T-helper 9 cell (primary cell): ENCODE results near the gene CKMT2.

Source experiments
- DNase-seq: peaks from one replicate; pipeline ENCODE4 v3.0.0-alpha.2; 2020
- total RNA-seq, 2 donors: gene quantifications; one replicate each; lab custom pipeline; 2026; lab: John Stamatoyannopoulos, UW

CKMT2 gene
- total RNA-seq, result 0.21 to 0.24 reads per million in 2 donors

DNA sequence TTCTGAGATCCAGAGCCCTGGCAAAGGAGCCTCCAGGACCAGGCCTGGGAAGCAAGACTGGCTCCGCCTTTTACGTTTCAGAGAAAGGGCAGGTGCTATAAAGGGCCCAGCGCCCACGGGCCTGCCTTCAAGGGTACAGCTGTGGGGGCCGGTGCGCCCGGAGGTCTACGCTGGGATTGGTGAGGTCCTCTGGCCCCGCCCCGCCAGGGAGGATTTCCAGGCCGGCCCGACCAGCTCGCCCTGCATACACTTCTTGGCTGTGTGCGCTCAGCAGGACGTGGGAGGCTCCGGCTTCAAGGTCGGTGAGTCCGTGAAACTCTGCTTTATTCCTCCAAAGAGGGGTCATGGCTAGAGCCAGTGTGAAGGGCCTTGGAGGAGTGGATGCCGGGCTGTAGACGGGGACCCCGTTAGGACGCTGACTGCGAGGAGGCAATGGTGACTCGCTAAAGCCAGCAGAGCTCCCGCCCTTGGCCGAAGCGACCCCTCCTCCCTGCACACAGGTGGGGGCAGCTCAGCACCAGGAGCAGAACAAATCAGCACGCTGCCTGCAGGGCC lies at the start of gene CKMT2:
CKMT2 (plus strand) TSS at position 243 of the 555 bp plus-strand sequence. CDS start 17,811 bp downstream, outside the sequence.
- no peak for DNase-seq

DNA sequence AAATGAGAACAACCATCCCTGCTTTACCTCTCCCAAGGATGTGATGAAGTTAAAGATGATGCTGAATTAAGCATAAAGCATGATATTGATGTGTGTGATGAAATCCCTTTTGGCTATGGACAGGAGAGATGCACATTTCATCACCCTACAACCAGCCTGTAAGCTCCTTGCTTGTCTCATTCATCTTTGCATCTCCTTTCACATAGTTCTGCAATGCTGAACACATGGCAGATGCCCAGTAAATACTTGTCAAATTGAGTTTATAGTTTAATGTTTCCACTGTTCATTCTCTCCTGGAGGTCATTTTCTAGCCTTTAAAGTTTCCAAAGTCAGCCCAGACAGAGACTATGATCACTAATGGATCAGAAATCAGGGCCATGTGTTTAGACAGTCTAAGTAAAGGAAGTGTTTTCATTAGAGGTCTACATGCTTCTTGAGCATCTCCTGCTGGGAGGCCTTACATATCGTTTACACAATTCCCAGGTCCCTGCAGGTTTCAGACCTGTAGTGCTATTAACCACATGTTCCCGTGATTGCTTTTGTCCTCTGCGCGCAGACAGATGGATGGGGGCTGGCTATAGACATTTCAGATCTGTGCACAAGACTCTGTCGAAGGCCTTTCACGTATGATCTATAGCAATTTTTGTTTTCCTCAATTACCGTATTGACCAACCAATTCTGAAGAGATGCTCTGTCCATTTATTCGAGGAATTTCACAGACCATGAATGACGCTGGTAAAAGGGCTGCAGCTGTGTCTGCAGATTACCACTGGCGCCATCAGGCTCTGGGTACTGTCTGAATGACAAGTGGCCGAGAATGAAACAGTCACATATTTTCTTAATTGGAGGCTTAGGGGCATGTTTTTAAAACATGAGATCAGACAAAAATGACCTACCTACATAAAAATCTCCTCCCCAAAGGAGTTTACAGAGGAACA lies 49.0 kb upstream of the CKMT2 start:
- no peak for DNase-seq

DNA sequence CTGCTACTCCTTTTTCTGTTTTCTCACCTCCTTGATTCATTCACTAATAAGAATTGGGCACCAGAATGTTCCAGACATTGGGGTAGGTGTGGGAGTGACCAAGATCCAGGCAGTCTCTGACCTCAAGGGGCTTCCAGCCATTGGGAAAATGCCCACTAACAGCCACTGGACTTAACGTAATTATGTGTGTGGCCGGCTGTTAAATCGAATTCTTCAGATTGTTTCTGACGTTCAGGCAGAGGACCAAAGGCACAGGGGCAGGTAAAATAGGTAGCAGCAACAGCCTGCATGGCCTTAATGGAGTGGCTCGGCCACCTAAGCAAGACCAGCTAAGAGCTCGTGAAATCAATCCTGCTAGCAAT lies 48.4 kb upstream of the CKMT2 start:
- DNase-seq, result no peak

DNA sequence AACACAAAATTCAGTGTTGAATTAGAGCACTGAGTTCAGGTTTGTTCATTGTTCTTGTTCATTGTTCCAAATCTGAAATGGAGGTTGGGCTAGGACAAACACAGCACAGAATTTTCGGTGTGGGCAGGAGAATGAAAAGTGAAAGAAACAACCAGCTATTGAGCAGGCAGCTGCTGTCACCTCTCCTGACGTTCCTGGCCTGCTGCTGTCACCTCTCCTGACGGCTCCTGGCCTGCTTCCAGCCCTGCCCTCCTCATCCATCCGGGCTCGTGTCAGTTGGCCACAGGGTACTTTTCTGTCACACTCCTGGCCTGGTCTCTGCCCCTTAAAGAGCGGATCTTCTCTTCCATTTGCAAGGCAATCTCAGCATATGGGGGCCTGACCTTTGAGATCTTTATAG lies 45.2 kb upstream of the CKMT2 start:
- no peak for DNase-seq

DNA sequence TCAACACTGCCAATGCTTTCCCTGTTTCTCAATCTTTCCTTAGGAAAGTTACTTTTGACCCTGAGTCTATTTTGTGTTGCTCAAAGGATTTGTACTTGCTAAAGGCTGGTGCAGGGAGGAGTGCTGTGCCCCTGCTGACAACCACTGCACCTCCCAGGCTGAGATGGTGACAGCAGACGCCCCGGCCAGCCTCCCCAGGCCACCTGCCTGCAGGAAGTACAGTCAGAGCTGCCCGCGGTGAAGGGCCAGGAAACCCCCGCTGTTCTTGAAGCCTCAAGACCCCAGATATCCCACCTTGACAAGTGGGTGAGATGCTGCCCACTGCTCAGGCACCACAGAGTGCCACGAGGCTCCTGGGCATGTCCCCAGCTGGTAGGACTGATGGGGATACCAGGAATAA lies 44.2 kb upstream of the CKMT2 start:
- DNase-seq, result no peak

DNA sequence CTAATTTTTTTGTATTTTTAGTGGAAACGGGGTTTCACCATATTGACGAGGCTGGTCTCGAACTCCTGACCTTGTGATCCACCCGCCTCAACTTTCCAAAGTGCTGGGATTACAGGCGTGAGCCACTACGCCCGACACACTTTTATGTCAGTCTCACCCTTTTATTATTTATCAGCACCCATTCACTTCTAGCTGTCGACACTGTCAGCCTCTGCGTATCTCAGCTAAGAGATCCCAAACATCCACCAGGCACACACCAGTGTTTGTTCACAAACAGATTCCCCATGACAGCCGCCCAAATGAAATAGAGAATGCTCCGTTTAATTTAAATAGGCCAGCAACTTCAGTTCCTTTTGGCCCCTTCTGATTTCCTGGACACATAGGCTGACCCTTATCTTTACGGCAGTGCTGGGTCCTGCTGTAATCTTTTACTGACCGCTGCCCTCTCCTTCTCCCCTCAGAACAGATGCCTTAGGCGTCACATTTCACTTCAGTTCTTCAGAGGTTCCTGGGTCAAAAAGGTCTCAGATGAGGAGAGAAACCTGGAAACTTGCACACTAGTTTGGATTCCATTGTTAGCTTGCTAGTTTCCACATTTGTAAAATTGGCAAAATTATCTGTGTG lies 43.1 kb upstream of the CKMT2 start:
- no peak for DNase-seq

DNA sequence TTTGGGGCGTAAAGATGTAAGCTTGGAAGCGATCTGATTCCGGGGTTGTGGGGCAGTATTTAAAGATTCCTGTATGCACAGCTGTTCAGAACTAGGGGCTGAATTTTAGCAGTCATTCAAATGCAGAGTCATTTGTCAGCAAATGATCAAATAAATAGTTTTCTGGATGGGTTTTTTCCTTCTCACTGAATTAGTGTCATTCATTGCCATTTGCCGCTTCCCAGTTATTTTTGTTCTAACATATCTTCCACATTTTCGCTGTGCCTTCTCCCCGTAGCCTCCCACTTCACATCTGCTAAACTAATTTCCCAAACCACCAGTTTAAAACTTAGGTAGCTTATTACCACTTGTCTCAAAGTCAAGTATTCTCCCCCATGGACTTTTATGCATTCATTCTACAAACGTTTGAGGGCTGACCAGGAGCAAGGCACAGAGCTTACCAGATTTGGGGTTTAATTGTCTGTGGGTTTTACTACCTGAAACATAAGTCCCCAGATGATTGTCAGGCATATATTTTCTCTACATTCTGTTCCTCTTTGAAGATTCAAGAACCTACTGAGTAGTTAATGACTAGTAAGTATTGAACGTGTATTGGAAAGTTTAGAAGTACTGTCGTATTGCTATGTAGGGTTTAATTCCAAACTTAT lies 41.3 kb upstream of the CKMT2 start:
- DNase-seq, result no peak

DNA sequence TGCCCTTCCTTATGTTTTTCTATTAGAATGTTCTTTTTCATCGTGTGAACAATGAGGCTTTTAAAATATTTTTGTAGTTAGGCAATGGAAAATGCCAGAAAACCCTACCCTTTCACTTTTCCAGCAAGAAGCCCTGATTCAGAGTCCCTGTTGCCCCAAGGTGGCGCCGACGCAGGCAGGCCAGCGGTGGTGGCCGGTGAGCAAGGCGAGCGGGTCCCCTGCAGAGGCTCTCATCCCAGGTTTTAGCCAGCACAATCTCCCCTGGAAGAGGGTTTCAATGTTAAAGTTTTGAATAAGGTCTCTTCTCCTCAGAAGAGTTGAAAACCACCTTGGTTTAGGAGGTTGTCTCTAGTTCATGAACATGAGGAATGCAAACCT lies 40.8 kb upstream of the CKMT2 start:
- DNase-seq, result no peak

DNA sequence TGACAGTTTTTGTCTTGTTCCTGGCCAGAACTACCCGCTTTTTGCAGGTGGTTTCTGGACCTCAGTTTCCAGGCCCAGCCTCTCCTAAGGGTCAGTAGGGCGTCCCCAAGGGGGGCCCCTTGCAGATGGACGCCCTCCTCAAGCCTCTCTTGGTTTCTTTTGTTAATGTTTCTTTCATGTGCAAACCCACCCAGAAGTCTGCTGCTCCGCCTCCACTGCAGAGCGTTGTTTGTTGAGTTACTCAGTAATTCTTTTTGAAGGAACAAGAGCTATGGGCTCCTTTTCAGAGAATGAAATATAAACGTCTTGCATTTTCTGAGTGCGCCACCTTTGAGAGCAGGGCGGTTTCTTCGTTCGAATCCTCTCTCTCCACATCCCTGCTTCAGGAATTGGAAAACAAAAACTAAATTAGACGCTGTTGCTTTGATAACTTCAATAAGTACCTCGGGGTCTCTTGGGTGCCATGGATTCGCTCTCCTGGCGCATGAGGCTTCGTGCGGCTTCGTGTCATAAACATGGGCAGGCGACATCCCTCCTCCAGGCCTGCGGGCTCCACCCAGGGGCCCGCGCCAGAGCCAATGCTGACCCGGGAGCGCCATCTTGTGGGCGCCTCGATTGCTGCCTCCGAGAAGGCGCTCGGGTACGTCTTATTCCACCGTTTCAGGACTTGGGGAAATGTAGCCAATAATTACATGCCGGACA lies 38.3 kb upstream of the CKMT2 start:
- DNase-seq, result peak; percentile 78

DNA sequence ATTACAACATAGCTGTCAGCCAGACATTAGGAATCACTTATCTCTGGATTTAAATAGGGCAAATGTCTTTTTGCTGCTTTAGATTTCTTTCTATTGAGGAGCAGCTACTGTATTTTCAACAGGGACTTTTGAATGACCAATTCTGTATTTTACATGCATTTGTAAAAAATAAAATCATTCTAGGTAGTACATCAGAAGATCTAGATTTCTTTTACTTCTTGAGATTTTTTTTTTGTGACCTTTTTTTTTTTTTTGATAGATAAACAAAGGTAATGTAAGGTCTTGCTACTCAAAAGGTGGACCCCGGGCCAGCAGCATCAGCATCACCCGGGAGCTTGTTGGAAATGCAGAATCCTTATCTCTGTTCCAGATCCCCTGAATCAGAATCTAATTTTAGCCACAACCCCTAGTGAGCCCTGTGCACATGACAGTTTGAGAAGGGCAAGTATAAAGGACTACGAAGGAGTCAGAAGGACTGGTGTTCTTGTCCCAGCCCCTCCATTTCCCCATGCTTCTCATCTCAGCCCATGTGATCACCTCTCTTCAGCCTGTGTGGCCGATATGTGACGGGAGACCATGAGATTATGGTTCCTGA lies 37.7 kb upstream of the CKMT2 start:
- DNase-seq, result no peak

DNA sequence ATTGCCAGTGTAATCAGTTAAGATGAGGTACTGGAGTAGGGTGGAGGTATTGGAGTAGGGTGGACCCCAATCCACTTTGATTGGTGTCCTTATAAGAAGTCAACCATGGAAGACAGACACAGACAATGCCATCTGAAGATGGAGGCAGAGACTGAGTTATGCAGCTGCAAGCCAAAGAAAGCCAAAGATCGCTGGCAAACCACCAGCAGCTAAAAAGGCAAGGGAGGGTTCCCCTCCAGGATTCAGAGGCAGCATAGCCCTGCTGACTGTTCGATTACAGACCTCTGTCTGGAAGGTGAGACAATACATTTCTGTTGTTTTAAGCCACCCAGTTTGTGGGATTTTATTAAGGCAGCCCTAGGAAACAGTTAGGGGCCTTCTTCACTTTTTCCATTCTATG lies 30.5 kb upstream of the CKMT2 start:
- DNase-seq, result no peak

DNA sequence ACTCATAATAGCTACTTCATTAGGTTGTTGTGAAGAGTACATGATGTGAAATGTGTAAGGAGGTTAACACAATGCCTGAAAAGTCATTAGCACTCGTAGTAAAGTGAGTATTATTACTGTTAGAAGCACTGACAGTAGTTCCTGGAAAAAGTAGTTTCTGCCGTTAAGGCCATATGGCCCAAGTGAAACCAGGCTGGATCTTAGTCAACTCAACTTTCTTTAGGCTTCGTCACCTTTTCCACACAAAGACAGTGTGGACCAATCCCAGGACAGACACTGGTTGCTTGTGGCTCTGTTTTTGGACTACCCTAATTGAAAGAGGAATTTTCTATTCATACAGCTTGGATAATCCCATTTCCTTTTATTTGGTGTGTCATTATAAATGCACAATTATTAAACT lies 29.4 kb upstream of the CKMT2 start:
- no peak for DNase-seq

DNA sequence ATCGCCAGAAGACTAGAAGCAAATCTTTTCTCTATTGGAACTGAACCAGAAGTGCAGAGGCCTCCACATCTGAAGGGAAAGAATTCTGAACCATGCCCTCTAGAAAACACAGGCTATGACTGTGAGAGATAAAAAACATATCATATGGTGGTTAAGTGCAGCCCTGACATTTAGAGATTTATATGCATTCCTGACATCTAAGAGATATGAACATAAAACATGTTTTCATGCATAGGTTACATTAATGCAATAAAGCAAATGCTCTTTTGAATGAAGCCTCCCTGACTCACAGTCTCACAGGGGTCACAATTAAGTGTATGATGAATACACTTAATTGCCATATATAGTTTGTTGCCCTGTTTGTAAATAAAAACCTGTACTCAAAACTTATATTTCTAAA lies 28.9 kb upstream of the CKMT2 start:
- no peak for DNase-seq

DNA sequence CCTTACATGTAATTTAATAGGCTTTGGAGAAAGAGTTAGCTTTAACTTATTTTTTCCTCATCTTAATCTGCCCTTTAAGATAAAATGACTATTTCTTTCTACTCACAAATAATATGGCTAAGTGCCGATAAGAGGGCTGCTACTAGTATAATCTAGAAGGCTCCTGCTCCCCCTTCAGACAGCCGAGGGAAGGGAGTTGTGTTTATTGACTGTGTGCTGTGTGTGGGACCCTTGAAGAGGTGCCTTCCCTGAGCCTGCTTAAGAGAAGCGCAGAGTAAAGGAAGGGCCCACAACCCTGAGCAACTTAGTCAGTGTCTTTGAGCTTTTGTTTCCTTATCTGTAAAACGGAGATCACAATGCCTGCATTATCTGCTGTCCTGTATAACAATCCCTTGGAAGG lies 28.1 kb upstream of the CKMT2 start:
- DNase-seq, result no peak

DNA sequence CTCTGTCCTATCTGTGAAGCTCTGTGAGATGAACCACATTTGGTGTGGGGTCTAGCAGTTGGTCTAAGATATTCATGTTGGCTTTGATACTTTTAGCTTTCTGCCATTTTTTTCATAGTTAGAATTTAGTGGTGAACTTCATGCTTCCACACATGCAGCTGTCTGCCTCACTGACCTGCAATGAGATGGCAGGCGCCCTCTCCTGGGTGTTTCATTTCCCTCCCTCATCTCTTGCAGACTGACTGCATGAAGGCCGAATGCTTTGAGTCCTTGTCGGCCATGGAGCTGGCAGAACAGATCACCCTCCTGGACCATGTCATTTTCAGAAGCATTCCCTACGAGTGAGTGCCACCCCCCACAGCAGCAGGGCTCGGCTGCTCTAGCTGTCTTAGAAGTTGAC lies 26.1 kb upstream of the CKMT2 start:
- DNase-seq, result no peak

DNA sequence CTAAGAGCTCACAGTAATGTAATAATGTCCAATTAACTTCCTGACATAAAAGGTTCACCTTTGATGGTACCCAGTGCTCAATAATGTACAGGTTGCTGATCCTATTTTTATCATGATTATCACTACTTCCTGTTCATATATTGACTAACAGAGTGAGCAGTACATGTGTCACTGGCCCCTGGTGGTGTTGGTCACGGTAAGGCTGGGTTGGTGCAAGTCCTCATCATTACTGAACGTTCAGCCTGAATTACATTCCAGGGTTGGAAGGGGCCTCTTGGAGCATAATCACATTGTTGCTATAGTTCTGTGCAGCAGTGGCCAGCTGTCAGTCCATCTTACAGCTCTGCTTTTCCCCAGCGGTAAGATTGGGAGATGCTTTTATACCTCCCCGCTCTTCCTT lies 24.2 kb upstream of the CKMT2 start:
- no peak for DNase-seq

DNA sequence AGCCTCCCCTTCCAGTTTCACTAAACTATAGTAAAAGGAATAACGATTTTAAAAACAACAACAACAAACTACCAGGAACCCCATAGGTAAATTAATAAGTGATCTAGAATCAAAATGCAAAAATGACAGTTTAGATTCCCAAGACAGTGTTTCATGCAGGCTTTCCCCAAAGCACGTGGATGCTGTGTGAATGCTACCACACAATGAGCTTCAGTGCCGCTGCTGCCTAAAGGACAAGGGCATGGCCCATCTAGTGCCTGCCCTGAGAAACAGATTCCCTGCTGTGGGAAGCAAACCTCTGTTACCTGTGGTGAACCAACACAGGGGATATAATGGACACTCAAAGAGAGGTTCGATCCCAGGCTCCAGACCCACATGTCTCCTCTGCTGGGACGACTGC lies 23.7 kb upstream of the CKMT2 start:
- DNase-seq, result no peak

DNA sequence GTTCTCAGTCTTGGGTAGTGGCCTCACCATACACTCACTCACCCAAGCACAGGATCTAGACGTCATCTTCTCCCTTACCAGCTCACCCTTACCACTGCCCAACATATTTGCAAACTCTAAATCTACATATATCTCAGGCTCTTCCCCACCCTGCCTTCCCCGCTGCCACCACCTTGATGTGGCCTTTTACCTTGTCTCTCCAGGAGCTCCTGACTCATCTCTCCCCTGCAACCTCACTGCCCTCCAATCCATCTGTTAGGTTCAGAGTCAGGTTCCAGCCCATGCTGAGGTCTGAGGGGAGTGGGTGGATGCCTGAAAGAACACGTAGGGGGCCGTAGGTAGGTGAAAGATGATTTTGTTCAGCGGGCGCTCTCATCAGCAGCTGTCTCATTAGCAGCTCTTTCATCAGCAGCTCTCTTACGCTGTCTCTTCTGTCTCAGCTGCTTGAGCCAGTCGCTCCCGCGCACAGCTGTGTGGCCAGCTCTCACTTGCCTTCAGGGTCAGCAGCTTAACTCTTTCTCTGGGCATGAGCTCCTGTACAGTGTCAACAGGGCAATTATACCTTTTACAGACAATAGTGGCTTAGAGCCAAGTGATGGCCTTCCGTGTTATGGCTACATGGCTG lies 23.1 kb upstream of the CKMT2 start:
- DNase-seq, result no peak

DNA sequence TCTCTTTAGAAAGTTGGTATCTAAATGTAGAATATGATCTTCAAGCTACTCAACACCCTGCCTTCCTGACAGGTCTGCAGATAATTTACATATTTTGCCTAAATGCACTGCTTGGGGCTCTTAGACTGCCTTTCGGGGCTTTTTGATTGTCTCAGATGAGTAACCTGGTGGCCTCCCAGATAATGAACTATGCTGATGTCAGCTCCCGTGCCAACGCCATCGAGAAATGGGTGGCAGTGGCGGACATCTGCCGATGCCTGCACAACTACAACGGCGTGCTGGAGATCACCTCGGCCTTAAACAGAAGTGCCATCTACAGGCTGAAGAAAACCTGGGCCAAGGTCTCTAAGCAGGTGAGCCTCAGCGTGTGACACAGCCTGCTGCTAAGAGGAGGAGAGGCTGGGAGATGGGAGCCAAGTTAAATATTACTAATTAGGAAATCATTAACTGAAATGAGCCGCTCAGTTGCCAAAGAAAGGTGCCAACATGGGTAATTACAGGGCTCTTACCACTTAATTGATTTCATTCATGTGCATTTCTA lies 20.8 kb upstream of the CKMT2 start:
- DNase-seq, result no peak

DNA sequence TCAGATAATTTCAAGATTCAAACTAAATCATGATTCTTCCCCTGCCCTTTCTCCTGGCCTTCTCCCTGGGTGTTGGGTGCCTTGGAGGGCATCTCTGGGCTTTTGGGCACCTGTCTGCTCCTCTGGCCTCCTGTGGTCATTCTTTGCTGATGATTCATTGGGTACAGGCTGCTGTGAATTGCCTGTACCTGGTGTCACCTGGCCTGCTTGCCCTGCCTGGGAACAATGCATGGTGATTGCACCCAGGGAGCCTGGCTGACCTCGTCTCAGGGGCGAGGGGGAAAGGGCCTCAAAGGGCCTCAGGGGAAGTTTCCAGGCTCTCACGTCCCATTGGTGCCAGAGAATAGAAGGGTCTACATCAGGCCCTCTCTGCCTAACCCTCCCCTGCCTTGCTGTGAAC lies 20.1 kb upstream of the CKMT2 start:
- DNase-seq, result no peak

DNA sequence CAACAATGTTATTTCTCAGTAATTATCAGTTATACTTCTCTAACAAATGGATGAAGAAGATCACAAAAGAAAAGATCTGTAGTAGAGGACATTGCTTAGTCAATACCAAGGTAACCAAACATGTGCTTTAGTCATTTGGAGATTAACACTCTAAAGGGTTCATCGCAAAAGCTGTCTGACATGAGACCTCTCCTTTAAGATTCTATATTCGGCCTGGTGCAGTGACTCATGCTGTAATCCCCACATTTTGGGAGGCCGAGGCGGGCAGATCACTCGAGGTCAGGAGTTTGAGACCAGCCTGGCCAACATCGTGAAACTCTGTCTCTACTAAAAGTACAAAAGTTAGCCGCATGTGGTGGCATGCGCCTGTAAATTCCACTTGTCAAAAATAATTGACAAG lies 18.3 kb upstream of the CKMT2 start:
- DNase-seq, result no peak

DNA sequence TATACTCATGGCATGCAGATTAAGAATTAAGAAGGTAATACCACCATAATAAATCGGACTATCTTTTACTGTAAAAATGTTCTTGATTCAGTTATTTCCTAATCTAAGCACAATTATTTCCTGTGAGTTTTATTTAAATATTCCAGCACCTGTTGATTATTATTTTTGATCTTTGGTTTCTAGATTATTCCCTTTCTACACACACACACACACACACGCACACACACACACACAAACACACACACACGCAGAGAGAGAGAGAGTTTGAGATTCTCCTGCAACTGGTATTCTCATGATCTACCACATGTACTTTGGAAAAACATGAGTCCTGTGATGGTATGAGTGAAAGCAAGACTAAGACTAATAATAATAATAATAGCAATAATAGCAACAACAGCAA lies 17.0 kb upstream of the CKMT2 start:
- no peak for DNase-seq
